Ascending aorta (tissue), 2 donors: Measurements from ENCODE around the gene DIP2C. TPM values are rescaled to one million over a fixed set of nuclear protein-coding genes. Genes with fewer than 3 reads are reported as not detected.

ENCODE experiments used
- DNase-seq, 2 donors: peaks; one replicate each; pipeline ENCODE4 v3.0.0-alpha.2; 2019; ENCODE audit warnings: low spot score in 2 of 2
- H3K27ac ChIP-seq, 2 donors: fragments of 200-600 bp; sonication (generic); one replicate each; pipeline ENCODE4 v1.5.1; 2016 to 2017; ENCODE audit warnings: mild to moderate bottlenecking in 1 of 2
- H3K27me3 ChIP-seq: fragments of 200-600 bp; sonication (generic); one replicate; pipeline ENCODE4 v1.5.1; 2017
- H3K36me3 ChIP-seq, 2 donors: fragments of 200-600 bp; sonication (generic); one replicate each; pipeline ENCODE4 v1.5.1; 2016
- H3K4me1 ChIP-seq, 2 donors: fragments of 200-600 bp; sonication (generic); one replicate each; pipeline ENCODE4 v1.5.1; 2016 to 2017; ENCODE audit warnings: mild to moderate bottlenecking in 1 of 2
- H3K4me3 ChIP-seq, 2 donors: fragments of 200-600 bp; sonication (generic); one replicate each; pipeline ENCODE4 v1.5.1; 2016 to 2017; ENCODE audit warnings: mild to moderate bottlenecking in 1 of 2
- H3K9me3 ChIP-seq, 2 donors: fragments of 200-600 bp; sonication (generic); one replicate each; pipeline ENCODE4 v1.5.1; 2016
- intact Hi-C: fragments of 100-400 bp; cut with DNase I; formaldehyde crosslinking; loops from one replicate; pipeline ENCODE4 v1.15.1; 2023
- total RNA-seq: library from RNA; depleted of rRNA; stranded (reverse); fragments of >200 nt; gene quantifications from one replicate; pipeline ENCODE4 v1.1.0, GENCODE V29; 2016
- TF ChIP-seq, protein P1 (sequence below), 3 experiments: fragments of 200-600 bp in 2 of 3; fragments of 450-650 bp in 1 of 3; sonication (generic) in 2 of 3; IDR thresholded peaks; one replicate each; pipeline ENCODE4 v1.5.1; 2016 to 2019; ENCODE audit warnings: antibody characterized with exemption in 3 of 3, mild to moderate bottlenecking in 1 of 3, moderate library complexity in 1 of 3

The DIP2C gene
- total RNA-seq, 1 donor from 2014 or later = 14.7 TPM

DNA sequence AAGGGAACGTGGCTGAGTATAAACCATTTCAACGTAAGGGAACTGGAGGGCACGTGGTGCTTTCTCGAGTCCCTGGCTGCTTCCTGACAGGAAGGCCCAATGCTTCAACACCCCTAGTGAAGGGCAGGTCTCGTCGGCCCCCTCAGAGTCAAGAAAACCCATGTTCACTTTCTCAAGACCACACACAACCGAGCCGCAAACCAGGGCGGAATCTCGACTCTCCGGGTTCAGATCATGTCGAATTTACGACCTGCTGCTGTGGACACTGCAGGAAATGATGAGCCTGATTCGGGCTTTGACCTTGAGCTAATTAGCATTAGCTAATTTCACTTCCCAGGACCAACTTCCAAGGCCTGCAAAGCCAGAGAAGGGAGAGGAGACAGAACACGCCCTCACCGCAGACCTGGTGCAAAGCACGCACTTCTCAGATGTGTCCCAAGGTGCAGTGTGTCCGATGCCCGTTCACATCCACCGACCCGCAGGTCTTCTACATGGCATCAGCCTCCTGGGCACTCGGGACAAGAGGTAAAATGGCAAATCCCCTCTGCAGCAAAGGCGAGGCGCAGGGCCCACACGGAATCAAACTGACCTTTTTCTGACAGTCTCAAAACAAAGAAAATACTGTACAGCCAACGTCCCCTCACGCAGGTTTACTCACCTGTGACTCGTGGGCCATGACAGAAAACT lies 94.7 kb downstream of the DIP2C start:
- DNase-seq = peak in 1 of 2 donors; percentile 55
- H3K27me3 ChIP-seq = no peaks in the 10 kb centered on the region
- H3K27ac ChIP-seq = peak overlapping the region in 1 of 2 donors; percentile 70
- H3K4me3 ChIP-seq = no peak overlapping the region
- no peaks in the 10 kb centered on the region for H3K36me3 ChIP-seq
- no peaks in the 10 kb centered on the region for H3K9me3 ChIP-seq
- peaks cover 0 to 28% of the 10 kb centered on the region in 2 donors for H3K4me1 ChIP-seq
- intact Hi-C loops = loop anchor here (5.0 kb wide), 1 partner anchor 68 kb away; no protein-coding TSS in a partner anchor
- TF ChIP-seq, protein P1, sequence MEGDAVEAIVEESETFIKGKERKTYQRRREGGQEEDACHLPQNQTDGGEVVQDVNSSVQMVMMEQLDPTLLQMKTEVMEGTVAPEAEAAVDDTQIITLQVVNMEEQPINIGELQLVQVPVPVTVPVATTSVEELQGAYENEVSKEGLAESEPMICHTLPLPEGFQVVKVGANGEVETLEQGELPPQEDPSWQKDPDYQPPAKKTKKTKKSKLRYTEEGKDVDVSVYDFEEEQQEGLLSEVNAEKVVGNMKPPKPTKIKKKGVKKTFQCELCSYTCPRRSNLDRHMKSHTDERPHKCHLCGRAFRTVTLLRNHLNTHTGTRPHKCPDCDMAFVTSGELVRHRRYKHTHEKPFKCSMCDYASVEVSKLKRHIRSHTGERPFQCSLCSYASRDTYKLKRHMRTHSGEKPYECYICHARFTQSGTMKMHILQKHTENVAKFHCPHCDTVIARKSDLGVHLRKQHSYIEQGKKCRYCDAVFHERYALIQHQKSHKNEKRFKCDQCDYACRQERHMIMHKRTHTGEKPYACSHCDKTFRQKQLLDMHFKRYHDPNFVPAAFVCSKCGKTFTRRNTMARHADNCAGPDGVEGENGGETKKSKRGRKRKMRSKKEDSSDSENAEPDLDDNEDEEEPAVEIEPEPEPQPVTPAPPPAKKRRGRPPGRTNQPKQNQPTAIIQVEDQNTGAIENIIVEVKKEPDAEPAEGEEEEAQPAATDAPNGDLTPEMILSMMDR (IDR thresholded peaks at IDR 0.05) = no peak

DNA sequence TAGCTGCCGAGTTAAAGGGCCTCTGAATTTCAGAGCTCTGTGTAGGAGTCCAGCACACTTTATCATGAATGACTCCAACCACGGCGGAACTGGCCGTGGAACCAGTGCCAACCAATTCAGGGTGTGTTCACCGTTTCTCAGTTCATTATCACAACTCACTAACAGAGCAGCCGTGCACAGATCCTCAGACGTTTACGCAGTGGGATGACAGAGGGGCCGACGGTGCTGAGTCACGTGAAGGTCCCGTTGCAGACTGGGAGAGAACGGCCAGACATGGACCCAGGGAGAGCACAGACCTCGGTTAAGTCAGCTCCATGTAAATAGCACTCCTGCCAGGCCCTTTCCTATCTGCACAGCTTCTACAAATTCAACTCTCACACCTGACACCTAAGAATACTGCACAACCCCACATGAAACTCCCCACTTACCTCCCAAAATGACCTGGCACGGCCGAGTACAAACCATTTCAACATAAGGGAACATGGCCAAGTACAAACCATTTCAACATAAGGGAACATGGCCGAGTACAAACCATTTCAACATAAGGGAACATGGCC lies 95.5 kb downstream of the DIP2C start:
- H3K4me1 ChIP-seq = peaks cover 0 to 21% of the 10 kb centered on the region in 2 donors
- DNase-seq = peak in 1 of 2 donors; percentile 77

DNA sequence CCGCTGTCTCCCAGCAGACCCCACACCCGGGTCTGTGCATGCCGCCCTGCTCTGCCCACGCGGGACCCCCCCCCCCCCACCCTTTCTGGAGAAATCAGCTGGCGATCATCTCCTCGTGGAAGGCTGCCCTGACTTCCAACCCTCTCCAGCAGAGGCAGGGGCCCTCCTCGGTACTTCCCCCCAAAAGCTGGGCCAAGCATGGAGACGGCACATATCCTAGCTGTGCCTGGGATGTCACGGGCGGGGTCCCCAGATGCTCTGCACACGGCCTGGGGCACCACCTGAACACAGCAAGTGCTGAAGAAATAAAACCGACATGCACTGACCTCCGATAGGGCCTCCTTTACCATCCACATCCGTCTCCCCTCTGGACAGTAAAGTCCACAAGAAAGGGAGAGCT lies 96.0 kb downstream of the DIP2C start:
- TF ChIP-seq, protein P1 (IDR thresholded peaks at IDR 0.05) = no peak
- peaks cover 0 to 17% of the 10 kb centered on the region in 2 donors for H3K4me1 ChIP-seq

More for the DNA sequence above, 95.5 kb downstream of the DIP2C start:
- Histone ChIP-seq H3K27ac (peak overlapping the region; percentile 66 to 70), H3K4me3 (peak overlapping the region in 1 of 2 donors; percentile 15), H3K9me3 (no peaks in the 10 kb centered on the region), H3K36me3 (no peaks in the 10 kb centered on the region), H3K27me3 (no peaks in the 10 kb centered on the region)
- intact Hi-C loops = no loop called here
- TF ChIP-seq, protein P1 (IDR thresholded peaks at IDR 0.05) = no peak

DNA sequence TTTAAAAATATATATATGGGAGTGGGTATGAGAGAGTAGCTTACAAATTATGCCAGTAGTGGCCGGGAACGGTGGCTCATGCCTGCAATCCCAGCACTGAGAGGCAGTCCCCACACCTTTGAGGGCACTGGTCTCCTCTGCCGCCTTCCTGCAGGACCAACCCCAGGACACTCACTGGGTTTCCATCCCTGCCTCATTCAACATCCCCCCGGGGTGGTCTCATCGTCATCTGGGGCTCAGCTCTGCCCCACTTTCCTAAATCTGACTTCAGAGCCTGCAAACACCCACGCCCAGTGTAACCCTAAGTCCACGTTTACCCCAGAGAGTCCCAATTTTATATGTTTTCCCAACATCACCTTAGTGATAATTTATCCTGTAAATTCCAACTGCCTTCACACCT lies 96.5 kb downstream of the DIP2C start:
- Histone ChIP-seq H3K27me3 (no peaks in the 10 kb centered on the region), H3K4me1 (peaks cover 0 to 17% of the 10 kb centered on the region in 2 donors), H3K27ac (no peak overlapping the region), H3K36me3 (no peaks in the 10 kb centered on the region), H3K4me3 (no peak overlapping the region), H3K9me3 (no peaks in the 10 kb centered on the region)
- TF ChIP-seq, protein P1 (IDR thresholded peaks at IDR 0.05) = no peak
- intact Hi-C loops = no loop called here
- peak in 1 of 2 donors; percentile 33 for DNase-seq

More for the DNA sequence above, 96.0 kb downstream of the DIP2C start:
- H3K27me3 ChIP-seq = no peaks in the 10 kb centered on the region
- intact Hi-C loops = no loop called here
- peak in 1 of 2 donors; percentile 43 for DNase-seq
- H3K27ac ChIP-seq = peak overlapping the region; percentile 66 to 70
- H3K4me3 ChIP-seq = peak overlapping the region in 1 of 2 donors; percentile 15
- no peaks in the 10 kb centered on the region for H3K9me3 ChIP-seq
- H3K36me3 ChIP-seq = no peaks in the 10 kb centered on the region

DNA sequence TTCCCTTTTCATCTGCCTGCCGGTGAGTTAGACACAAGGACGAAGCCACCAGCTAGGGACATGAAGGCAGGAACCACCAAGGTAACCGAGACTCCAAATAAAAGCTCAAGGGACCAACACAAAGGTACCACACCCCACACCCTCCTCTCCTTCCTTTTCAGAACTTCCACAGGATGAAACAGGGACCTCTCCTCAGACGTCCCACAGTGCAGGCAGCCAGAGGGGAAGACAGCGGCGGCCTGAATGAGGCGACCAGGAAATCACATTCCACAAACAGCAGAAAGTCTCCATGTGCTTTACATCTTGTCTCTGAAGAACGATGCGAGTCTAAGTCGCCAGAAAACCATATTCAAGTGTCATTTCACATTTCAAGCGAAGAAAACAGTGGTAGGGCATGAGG lies 97.8 kb downstream of the DIP2C start:
- no peaks in the 10 kb centered on the region for H3K27me3 ChIP-seq
- TF ChIP-seq, protein P1 (IDR thresholded peaks at IDR 0.05) = no peak
- H3K36me3 ChIP-seq = no peaks in the 10 kb centered on the region
- H3K27ac ChIP-seq = no peak overlapping the region
- no peak overlapping the region for H3K4me3 ChIP-seq
- DNase-seq = peak in 1 of 2 donors; percentile 21
- no peaks in the 10 kb centered on the region for H3K9me3 ChIP-seq
- H3K4me1 ChIP-seq = peaks cover 0 to 12% of the 10 kb centered on the region in 2 donors
- intact Hi-C loops = no loop called here
